MM.1S (cell line): ENCODE results near the gene SOX4.

Experiments used
- EZH2phosphoT487 ChIP-seq: fragments of 300-600 bp; sonication (generic); IDR thresholded peaks from 2 replicates; pipeline ENCODE4 v1.6.1; 2018; ENCODE audit warnings: antibody characterized with exemption, low read length
- TF ChIP-seq, protein P1 (sequence below): fragments of 300-600 bp; sonication (generic); IDR thresholded peaks from 2 replicates; pipeline ENCODE4 v1.5.1; 2016; ENCODE audit warnings: antibody characterized with exemption, low read length, mixed read lengths

- TF ChIP-seq, protein P1, sequence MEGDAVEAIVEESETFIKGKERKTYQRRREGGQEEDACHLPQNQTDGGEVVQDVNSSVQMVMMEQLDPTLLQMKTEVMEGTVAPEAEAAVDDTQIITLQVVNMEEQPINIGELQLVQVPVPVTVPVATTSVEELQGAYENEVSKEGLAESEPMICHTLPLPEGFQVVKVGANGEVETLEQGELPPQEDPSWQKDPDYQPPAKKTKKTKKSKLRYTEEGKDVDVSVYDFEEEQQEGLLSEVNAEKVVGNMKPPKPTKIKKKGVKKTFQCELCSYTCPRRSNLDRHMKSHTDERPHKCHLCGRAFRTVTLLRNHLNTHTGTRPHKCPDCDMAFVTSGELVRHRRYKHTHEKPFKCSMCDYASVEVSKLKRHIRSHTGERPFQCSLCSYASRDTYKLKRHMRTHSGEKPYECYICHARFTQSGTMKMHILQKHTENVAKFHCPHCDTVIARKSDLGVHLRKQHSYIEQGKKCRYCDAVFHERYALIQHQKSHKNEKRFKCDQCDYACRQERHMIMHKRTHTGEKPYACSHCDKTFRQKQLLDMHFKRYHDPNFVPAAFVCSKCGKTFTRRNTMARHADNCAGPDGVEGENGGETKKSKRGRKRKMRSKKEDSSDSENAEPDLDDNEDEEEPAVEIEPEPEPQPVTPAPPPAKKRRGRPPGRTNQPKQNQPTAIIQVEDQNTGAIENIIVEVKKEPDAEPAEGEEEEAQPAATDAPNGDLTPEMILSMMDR, result no peak
- no peak for TF ChIP-seq EZH2phosphoT487
Observed at GRCh38 chr6:21601339-21601923, 7.9 kb downstream of the SOX4 start.
